WTC11 (cell line): ENCODE data around the gene ABHD16A. TPM values are rescaled to one million over a fixed set of nuclear protein-coding genes. Genes with fewer than 3 reads are reported as not detected.

ENCODE experiments used
- ATAC-seq: fragments of 200-7000 bp; cut with Tn5 transposase; 2 replicates; pipeline ENCODE4 v1.10.0; 2021; ENCODE audit warnings: mild to moderate bottlenecking, moderate library complexity
- CTCF ChIA-PET: fragments of 300-600 bp; sonication (Branson Sonifier 250); formaldehyde crosslinking; loops from one replicate; lab custom pipeline; 2021; ENCODE audit warnings: antibody characterized with exemption; lab: Charles Lee
- POLR2A ChIA-PET: fragments of 350-600 bp; sonication (Branson Sonifier 250); formaldehyde crosslinking; loops from one replicate; lab custom pipeline; 2021; ENCODE audit warnings: antibody characterized with exemption; lab: Charles Lee
- DNase-seq: peaks from one replicate; pipeline ENCODE4 v3.0.0; 2021; ENCODE audit warnings: low spot score
- H3K27ac Mint-ChIP-seq: 2 replicates; pipeline ENCODE4 v1.8.0; 2021; ENCODE audit warnings: mixed read lengths
- H3K27me3 Mint-ChIP-seq: 2 replicates; pipeline ENCODE4 v1.8.0; 2021; ENCODE audit warnings: low read depth, mild to moderate bottlenecking, moderate library complexity, mixed read lengths
- H3K36me3 Mint-ChIP-seq: 2 replicates; pipeline ENCODE4 v1.8.0; 2021; ENCODE audit warnings: mixed read lengths
- H3K4me1 Mint-ChIP-seq: 2 replicates; pipeline ENCODE4 v1.8.0; 2022; ENCODE audit warnings: mixed read lengths
- H3K4me3 Mint-ChIP-seq: 2 replicates; pipeline ENCODE4 v1.8.0; 2021; ENCODE audit warnings: mild to moderate bottlenecking, moderate library complexity, mixed read lengths
- H3K9me3 Mint-ChIP-seq: 2 replicates; pipeline ENCODE4 v1.8.0; 2021; ENCODE audit warnings: mixed read lengths
- ARID4B ChIP-seq: sonication (generic); formaldehyde crosslinking; IDR thresholded peaks from 2 replicates; pipeline ENCODE4 v1.8.0; 2023; ENCODE audit warnings: missing genetic modification reagents, mild to moderate bottlenecking, borderline replicate concordance
- ATF6 ChIP-seq: sonication (generic); formaldehyde crosslinking; IDR thresholded peaks from 2 replicates; pipeline ENCODE4 v1.8.1; 2023; ENCODE audit warnings: mild to moderate bottlenecking, missing genetic modification reagents
- CREM ChIP-seq: sonication (generic); formaldehyde crosslinking; IDR thresholded peaks from 2 replicates; pipeline ENCODE4 v1.8.1; 2022; ENCODE audit warnings: mild to moderate bottlenecking, missing genetic modification reagents, moderate library complexity
- E2F1 ChIP-seq: sonication (generic); formaldehyde crosslinking; IDR thresholded peaks from 2 replicates; pipeline ENCODE4 v1.8.0; 2022; ENCODE audit warnings: mild to moderate bottlenecking, missing genetic modification reagents
- ELF4 ChIP-seq: sonication (generic); formaldehyde crosslinking; IDR thresholded peaks from 2 replicates; pipeline ENCODE4 v1.8.1; 2022; ENCODE audit warnings: low read depth, mild to moderate bottlenecking, moderate library complexity, missing genetic modification reagents
- EMX1 ChIP-seq: fragments of 250-450 bp; sonication (Bioruptor Pico); IDR thresholded peaks from 2 replicates; pipeline ENCODE4 v1.8.0; 2021; ENCODE audit warnings: mild to moderate bottlenecking
- FOXP1 ChIP-seq: sonication (generic); formaldehyde crosslinking; IDR thresholded peaks from 2 replicates; pipeline ENCODE4 v1.8.0; 2022; ENCODE audit warnings: missing genetic modification reagents, mild to moderate bottlenecking, moderate library complexity, borderline replicate concordance
- GABPB1 ChIP-seq: sonication (generic); formaldehyde crosslinking; IDR thresholded peaks from 2 replicates; pipeline ENCODE4 v1.8.1; 2023; ENCODE audit warnings: mild to moderate bottlenecking, missing genetic modification reagents
- GTF2I ChIP-seq: fragments of 250-450 bp; sonication (Bioruptor Pico); conservative IDR thresholded peaks from 2 replicates; pipeline ENCODE4 v1.4.0; 2021; ENCODE audit warnings: mild to moderate bottlenecking
- MYBL2 ChIP-seq: sonication (generic); formaldehyde crosslinking; IDR thresholded peaks from 2 replicates; pipeline ENCODE4 v1.8.1; 2023; ENCODE audit warnings: mild to moderate bottlenecking, moderate library complexity, missing genetic modification reagents
- NFE2L1 ChIP-seq: sonication (generic); formaldehyde crosslinking; IDR thresholded peaks from 2 replicates; pipeline ENCODE4 v1.8.1; 2023; ENCODE audit warnings: missing genetic modification reagents
- NR3C1 ChIP-seq: sonication (generic); formaldehyde crosslinking; conservative IDR thresholded peaks from 2 replicates; pipeline ENCODE4 v1.8.1; 2023; ENCODE audit warnings: low read depth, mild to moderate bottlenecking, missing genetic modification reagents
- SMAD3 ChIP-seq: sonication (generic); formaldehyde crosslinking; IDR thresholded peaks from 2 replicates; pipeline ENCODE4 v1.8.0; 2022; ENCODE audit warnings: missing genetic modification reagents, mild to moderate bottlenecking, borderline replicate concordance
- SOX15 ChIP-seq: fragments of 250-450 bp; sonication (Bioruptor Pico); IDR thresholded peaks from 2 replicates; pipeline ENCODE4 v1.9.0; 2021; ENCODE audit warnings: mild to moderate bottlenecking
- TEAD1 ChIP-seq: sonication (generic); formaldehyde crosslinking; IDR thresholded peaks from 2 replicates; pipeline ENCODE4 v1.8.0; 2022; ENCODE audit warnings: mild to moderate bottlenecking, missing genetic modification reagents
- ZBTB21 ChIP-seq: sonication (generic); formaldehyde crosslinking; IDR thresholded peaks from 2 replicates; pipeline ENCODE4 v1.8.1; 2023; ENCODE audit warnings: mild to moderate bottlenecking, missing genetic modification reagents, borderline replicate concordance
- ZNF138 ChIP-seq: sonication (generic); formaldehyde crosslinking; conservative IDR thresholded peaks from 2 replicates; pipeline ENCODE4 v1.8.1; 2022; ENCODE audit warnings: mild to moderate bottlenecking, moderate library complexity, missing genetic modification reagents
- ZNF416 ChIP-seq: fragments of 250-450 bp; sonication (Bioruptor Pico); IDR thresholded peaks from 2 replicates; pipeline ENCODE4 v1.9.0; 2021; ENCODE audit warnings: mild to moderate bottlenecking, inconsistent platforms
- ZNF532 ChIP-seq: fragments of 250-450 bp; sonication (Bioruptor Pico); IDR thresholded peaks from 2 replicates; pipeline ENCODE4 v1.9.0; 2021; ENCODE audit warnings: mild to moderate bottlenecking, borderline replicate concordance
- total RNA-seq: library from RNA; stranded (reverse); gene quantifications from 3 replicates; pipeline ENCODE4 v1.2.3, GENCODE V29; 2021
- TF ChIP-seq, protein P1 (sequence below): sonication (generic); formaldehyde crosslinking; IDR thresholded peaks from 2 replicates; pipeline ENCODE4 v1.8.1; 2022; ENCODE audit warnings: mild to moderate bottlenecking, missing genetic modification reagents, moderate library complexity, borderline replicate concordance

Gene ABHD16A
- total RNA-seq, 1 experiment from 2014 or later, result 28.6 TPM

GRCh38 chr6:31689249-31690110 is 13.6 kb downstream of the ABHD16A start:
- CTCF ChIA-PET, result interaction anchor here (0.5 to 2.2 kb wide), 33 partner anchors 9 to 488 kb away, joined by 3 to 20 read pairs (median 4); partner anchors contain the start of genes ABHD16A, APOM, ATP6V1G2 and C6orf47

More at GRCh38 chr6:31689249-31690110, 13.6 kb downstream of the ABHD16A start:
- Mint-ChIP-seq H3K9me3 (no peaks in the 10 kb centered on the region), H3K36me3 (peaks cover 15% of the 10 kb centered on the region), H3K27me3 (no peaks in the 10 kb centered on the region), H3K4me3 (no peak overlapping the region), H3K4me1 (no peaks in the 10 kb centered on the region)
- ATAC-seq (peak; percentile 86), DNase-seq (peak; percentile 69)
- TF ChIP-seq ELF4 (no peak), SMAD3 (CRISPR knock-in tag) (no peak), ZBTB21 (CRISPR knock-in tag) (no peak), NFE2L1 (CRISPR knock-in tag) (no peak), ZNF138 (CRISPR knock-in tag) (no peak), ZNF532 (CRISPR knock-in tag) (no peak), EMX1 (CRISPR knock-in tag) (no peak), ZNF416 (CRISPR knock-in tag) (no peak), GTF2I (CRISPR knock-in tag) (no peak), GABPB1 (CRISPR knock-in tag) (no peak), NR3C1 (CRISPR knock-in tag) (no peak), ARID4B (no peak), FOXP1 (CRISPR knock-in tag) (no peak), ATF6 (no peak), E2F1 (CRISPR knock-in tag) (no peak), SOX15 (CRISPR knock-in tag) (no peak), CREM (CRISPR knock-in tag) (no peak), MYBL2 (CRISPR knock-in tag) (no peak), TEAD1 (CRISPR knock-in tag) (no peak)
- TF ChIP-seq, protein P1, sequence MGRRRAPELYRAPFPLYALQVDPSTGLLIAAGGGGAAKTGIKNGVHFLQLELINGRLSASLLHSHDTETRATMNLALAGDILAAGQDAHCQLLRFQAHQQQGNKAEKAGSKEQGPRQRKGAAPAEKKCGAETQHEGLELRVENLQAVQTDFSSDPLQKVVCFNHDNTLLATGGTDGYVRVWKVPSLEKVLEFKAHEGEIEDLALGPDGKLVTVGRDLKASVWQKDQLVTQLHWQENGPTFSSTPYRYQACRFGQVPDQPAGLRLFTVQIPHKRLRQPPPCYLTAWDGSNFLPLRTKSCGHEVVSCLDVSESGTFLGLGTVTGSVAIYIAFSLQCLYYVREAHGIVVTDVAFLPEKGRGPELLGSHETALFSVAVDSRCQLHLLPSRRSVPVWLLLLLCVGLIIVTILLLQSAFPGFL (CRISPR knock-in tag), result no peak
- TF ChIP-seq, all 79 proteins: peak for 0
- no peak overlapping the region for H3K27ac Mint-ChIP-seq
- POLR2A ChIA-PET, result interaction anchor here (1.3 kb wide), 1 partner anchor 14 kb away, joined by 4 read pairs; no protein-coding TSS in a partner anchor
